ENCODE results near the gene DUSP22.

The DUSP22 gene

DNA sequence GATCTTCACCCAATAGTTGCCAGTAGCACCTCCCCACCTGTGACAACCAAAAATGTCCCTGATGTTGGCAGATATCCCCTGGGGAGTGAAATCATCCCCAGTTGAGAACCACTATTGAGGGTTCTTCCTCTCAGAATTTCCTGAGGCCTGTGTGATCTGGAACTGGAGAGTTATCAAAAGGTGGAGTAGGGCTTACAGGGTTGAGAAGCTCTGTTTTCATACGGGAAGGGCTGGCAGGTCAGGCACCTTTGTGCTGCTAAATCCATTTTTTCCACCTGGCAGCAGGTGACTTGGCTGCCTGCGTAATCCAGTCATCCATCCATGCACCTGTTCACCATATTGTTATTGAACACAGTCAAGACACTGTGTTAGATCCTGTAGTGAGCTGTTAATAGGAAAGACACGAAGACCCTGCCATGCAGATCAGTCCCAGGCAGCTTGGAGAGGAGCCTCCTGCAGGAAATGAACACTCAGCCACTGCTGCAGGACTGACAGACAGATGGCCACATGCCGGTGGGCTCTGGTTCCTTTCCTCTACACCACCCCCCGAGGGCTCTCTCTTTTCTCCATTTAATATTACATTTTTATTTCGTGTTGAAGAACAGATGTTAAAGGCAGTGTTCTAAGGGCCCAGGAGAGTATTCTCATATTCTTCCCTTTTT lies 5.4 kb downstream of the DUSP22 start:
- no peak for DNase-seq

DNA sequence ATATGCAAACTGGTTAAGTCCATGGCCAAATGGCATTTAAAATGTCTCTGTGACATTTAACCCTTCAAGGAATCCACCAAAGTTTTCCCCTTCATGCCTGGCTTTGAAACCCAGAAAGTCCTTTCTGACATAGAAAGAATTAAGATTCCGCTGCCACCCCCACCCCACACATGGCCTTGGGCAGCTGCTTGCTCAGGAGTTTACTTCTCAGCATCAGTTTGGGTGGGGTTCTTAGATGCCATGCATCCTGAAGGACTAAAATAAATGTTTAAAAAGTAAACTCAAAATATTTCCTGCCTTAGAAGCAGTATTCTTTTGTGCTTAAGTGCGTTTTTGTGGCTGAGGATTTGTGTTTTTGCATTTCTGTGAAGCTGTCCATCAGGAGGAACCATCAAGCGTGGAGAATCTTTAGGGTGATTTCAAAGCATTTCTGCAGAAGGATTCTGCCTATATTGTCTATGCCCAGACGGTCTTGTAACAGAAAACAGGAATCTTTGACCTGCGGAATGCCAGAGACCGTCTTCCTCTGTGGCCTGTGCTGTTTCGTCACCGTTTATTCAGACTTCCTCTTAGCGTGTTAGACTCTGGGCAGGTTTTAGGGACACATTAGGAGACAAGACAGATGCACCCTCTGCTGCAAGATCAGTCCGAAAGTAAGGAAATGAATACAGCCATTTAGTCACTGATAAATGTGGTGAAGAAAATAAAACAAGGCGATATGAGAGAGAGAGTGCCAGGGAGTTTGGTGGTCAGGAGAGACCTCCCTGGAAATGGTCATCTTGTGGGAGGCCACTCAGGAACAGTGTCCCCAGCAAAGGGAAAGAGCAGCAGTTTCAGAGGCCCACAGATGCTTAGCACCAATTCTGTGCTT lies 6.2 kb downstream of the DUSP22 start:
- DNase-seq, result no peak

DNA sequence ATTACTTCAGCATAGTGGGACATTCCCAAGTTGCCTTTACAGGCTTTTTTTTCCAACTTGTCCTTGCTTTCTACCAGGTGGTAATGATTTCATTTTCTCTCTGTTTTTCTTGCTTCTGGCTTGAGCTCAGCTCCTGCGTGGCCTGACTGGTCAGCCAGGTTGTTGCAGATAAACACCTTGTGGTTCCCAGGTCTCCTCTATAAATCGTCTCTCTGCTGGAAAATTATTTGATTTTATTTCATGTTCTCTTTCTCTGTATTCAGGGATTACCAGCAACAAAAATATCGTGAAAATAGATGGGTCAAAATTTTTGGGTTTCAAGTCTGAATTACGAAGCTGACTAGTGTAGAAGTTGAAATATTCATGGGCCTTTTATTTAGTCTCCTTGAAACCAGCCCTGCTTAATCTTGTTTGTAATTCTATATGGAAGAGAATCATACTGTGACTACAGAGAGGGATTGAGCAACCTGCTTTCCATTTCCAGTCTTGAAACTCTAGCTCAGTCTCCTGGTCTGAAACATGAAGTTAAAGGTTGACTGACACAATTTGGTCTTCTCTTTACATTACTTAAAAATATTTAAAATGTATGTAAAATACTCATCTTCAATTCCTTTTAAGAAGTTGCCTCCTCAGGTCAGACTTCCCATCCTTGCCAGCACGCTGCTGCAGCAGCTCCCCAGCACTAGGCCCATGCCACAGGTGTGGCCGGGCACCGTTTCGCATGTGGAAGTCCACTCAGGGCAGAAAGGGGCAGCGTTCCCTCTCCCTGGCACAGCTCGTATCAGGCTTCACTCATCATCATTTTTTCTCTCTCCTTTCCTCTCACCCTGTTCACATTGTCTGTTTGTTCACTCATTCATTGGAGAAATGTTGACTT lies 7.1 kb downstream of the DUSP22 start:
- no peak for DNase-seq

DNA sequence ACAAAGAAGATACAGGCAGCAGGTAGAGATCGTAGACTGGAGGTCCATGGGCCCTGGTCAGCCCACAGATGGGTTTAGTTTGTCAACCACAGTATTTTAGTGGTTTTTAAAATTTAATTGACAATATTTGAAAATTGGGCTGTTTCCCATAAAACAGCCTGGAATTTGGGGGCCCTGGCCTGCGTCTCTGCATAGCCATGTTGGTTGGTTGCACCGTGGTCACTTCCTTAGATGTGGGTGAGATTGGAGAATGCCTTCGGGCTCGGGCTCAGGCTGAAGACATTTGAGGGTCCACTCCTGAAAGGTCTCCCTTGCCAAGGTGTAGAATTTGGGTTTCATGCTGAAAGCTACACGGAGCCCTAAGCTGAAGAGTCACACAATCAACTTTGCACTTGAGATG lies 7.7 kb downstream of the DUSP22 start:
- no peak for DNase-seq

GRCh38 chr6:300494-301198 lies 8.4 kb downstream of the DUSP22 start:
- no peak for DNase-seq

DNA sequence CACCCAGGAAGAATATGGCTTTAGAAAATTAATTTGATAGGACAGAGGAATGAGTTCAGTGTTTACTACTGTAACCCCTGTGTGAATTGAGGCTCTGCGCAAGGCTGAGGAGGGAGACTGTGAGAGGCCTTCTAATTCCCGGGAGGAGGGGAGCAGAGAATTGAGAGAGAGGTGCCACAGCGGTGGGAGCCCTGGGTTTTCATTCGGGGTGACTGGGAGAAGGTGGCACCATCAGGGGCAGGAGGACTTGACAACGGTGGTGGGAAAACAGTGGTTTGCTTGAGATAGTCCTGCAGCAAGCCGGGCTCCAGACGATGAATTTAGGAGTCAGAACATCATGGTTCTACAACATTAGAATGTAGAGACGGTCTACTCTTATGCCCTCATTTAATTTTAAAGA lies 9.2 kb downstream of the DUSP22 start:
- no peak for DNase-seq

GRCh38 chr6:301929-302705 lies 9.8 kb downstream of the DUSP22 start:
- DNase-seq, result no peak

GRCh38 chr6:302760-303159 lies 10.5 kb downstream of the DUSP22 start:
- no peak for DNase-seq

DNA sequence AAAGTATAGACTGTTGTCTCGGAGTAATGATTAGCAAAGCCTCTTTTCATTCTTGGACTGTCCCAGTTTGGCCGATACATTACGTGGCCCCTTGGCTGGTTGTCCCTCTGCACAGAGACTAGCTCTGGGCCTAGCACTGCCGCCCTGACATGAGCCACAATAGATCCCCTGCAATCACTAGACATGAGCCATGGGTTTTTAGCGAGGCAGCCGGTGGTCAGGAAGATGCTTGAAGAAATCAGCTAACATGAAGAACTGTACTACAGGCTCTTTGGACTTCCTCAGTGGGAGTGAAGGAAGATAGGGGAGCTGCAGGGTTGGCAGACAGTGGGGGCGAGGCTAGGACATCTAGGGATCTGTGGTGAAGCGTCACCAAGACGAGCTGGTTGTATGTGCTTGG lies 11.0 kb downstream of the DUSP22 start:
- no peak for DNase-seq

DNA sequence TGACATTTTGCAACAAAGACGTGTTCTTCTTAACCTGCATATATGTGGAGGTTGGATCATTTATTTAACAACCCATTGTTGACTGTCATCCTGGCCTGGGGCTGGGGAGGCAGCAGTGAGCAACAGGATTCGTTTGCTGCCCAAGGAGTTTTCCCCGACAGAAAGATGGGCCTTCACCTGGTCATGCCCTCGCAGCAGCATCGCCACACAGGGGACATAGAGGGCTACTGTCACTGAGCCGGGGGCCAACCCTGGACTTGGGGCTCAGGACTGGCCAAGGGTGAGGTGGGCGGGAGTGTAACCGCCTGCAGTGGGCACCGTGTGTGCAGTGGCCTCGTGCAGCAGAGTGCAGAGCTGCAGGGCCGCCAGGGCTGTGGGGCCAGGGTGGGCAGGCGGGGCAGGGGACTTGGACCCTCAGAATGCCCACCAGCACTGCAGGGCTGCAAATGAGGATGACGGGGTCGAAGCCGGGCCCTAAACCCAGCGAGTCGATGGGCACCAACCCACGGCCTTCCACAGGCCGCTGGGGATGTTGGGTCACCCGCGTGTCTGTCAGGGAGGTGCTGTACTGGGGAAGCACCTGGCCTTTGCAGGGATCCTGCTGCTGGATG lies 11.8 kb downstream of the DUSP22 start:
- no peak for DNase-seq

DNA sequence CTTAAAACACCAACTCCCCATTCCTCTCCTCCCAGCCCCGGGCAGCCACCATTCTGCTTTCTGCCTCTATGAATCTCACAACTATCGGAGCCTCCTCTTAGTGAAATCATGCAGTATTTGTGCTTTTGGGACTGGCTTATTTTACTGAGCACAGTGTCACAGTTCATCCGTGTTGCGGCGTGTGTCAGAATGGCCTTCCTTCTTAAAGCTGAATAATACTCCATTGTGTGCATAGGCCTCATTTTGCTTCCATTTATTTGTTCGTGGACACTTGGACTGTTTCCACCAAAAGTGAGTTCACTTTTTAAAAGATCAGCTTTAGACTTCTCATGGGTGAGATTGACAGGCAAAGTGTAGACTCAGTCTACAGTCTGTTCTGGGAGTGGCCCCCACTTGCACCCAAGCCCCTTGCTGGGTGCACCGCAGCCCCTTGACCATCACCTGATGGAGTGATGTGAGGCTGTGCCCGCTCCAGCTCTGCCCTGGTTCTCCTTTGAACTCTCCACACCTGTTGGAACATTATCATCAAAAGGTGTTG lies 12.6 kb downstream of the DUSP22 start:
- no peak for DNase-seq

- no peak for DNase-seq
Measured at GRCh38 chr6:305371-306206, 13.3 kb downstream of the DUSP22 start.

- DNase-seq, result no peak
Measured at GRCh38 chr6:306641-307061, 14.4 kb downstream of the DUSP22 start.

DNA sequence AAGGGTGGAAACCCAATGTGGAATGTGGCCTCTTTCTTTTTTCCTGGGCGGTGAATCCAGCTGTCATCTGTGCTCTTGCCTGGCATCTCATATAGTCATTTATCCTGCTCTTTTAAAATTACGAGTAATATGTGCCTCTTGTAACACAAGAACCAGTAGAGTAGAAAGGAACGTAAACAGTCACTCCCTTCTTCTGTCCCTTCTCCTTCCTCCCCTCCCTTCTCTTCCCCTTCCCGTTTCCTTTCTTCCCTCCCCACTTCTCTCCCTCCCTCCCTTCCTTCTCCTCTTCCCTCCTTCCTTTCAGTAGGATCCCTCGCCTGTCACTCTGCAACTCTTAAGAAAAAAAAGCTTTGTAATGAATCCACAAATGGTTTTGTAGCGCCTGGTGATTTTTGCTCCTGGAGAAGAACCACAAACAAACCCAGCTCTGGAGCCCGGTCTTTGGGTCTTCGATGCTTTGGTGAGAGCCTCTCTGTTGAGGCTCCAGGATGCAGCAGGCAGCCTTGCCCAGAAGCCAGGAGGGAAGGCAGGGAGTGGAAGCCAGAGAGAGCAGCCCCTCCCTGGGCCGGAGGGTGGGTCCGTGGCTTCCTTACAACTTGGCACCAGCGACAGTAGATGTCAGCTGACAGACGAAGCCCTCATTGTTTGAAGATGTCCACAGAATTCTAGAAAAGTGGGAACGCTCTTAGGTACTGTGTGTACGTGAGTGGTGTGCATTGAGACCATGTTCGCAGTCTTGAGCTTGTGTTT lies 15.0 kb downstream of the DUSP22 start:
- no peak for DNase-seq

DNA sequence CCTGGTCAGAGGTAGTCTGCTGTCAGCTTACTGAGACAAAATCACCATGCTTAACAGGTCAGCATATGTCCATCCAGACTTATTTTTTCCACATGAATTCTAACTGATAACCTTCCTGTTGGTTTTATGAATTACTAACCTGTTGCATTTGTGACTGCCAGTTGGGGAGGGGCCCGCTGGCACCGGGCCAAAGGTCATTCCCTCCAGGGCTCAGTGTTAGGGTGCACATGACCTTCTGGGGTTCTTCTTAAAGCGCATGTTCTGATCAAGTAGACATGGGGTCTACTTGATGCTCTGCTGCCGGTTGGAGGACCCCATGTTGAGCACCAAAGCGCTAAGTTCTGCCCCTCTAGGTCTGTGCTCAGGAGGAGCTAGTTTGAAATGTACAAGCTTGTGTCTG lies 15.6 kb downstream of the DUSP22 start:
- no peak for DNase-seq

- DNase-seq, result no peak
Measured at GRCh38 chr6:308307-308706, 16.0 kb downstream of the DUSP22 start.

GRCh38 chr6:308768-309167 lies 16.5 kb downstream of the DUSP22 start:
- no peak for DNase-seq

DNA sequence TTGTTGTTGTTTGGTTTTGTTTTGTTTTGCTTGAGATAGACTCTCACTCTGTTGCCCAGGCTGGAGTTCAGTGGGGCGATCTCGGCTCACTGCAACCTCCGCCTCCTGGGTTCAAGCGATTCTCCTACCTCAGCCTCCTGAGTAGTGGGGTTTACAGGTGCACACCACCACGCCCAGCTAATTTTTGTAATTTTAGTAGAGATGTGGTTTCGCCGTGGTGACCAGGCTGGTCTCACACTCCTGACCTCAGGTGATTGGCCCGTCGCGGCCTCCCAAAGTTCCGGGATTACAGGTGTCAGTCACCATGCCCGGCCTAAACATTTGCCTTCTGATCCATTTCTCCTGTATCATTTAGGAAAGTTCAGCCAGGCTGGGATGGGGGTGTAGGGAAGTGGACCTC lies 17.7 kb downstream of the DUSP22 start:
- DNase-seq, result no peak

DNA sequence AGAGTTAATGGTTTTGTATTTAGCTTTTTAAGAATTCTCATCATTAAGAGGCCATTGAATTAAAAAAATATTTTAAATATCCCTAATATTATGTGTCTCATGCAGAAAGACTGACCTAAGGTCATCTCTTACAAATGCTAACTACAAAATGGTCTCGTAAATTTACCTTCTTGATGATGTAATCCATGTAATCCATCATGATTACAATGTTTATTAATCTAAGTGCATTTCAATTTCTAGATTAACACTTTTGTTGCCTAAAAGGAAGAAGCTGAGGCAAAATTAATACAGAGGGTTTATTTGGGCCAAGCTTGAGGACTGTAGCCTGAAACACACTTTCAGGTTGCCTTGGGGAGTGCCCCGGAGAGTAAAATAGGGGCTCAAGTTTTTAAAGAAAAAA lies 18.4 kb downstream of the DUSP22 start:
- no peak for DNase-seq
